ENCODE data around the gene AUTS2. TPM values are rescaled to one million over a fixed set of nuclear protein-coding genes. Genes with fewer than 3 reads are reported as not detected.

AUTS2 gene
- total and polyA plus RNA-seq, 2 donors (not counting 1 experiment from before 2014, with no cell fraction given) = 0.60 to 9.1 TPM

DNA sequence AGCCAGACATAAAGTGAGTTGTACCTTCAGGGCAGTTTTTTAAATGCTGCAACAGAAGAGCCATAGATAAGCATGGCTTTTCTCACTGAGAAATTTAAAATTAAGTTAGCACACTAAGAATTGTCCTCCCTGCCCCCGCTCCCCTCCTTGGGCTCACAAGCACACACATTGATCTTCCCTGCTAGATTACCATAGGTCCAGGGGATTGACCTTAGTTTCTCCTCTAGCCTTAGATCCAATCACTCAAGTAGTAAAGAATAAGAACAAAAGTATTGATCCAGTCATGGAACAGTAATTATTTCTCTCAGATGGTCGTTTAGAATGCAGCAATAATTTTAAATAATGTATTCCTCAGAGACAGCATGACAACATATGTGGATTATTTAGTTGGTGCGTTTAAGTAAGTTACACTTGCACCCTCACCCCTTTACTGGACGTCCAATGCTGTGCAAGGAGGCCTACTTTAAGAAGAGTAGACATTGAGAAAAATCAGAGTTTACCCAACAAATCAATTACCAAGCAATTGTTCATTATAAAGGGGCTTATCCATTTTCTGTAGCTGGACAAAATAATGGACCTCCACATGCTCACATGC lies 850.1 kb downstream of the AUTS2 start:
- no peaks in the 10 kb centered on the region for H3K79me2 ChIP-seq (ENCODE audit: control insufficient read depth, insufficient read depth, low read length)
- no peak for DNase-seq (ENCODE audit: low read depth in 2 of 2)
- H3K4me1 ChIP-seq (ENCODE audit: control insufficient read depth, extremely low read depth, insufficient read depth, low read length) = no peaks in the 10 kb centered on the region
- H4K20me1 ChIP-seq (ENCODE audit: control insufficient read depth, extremely low read depth, insufficient read depth, low read length) = no peaks in the 10 kb centered on the region
- H3K27ac ChIP-seq (ENCODE audit: insufficient read depth, low read length) = no peak overlapping the region
- H2AFZ ChIP-seq (ENCODE audit: low read length) = no peak overlapping the region
- no peaks in the 10 kb centered on the region for H3K27me3 ChIP-seq (ENCODE audit: control insufficient read depth, insufficient read depth, low read length)
- H3K36me3 ChIP-seq (ENCODE audit: control insufficient read depth, insufficient read depth, low read length) = no peaks in the 10 kb centered on the region
- no peak overlapping the region for H3K4me2 ChIP-seq (ENCODE audit: extremely low read depth, insufficient read depth, low read length)
- no peak overlapping the region for H3K4me3 ChIP-seq (replicated peaks in 1 of 4; ENCODE audit: control extremely low read depth in 1 of 4, insufficient read depth in 1 of 4, low read depth in 3 of 4, low read length in 4 of 4)
- no peak overlapping the region for H3K9ac ChIP-seq (ENCODE audit: insufficient read depth, low read length)
- TF ChIP-seq EZH2 (IDR thresholded peaks at IDR 0.05; ENCODE audit: low read length, missing control alignments) = no peak
- TF ChIP-seq, protein P1, sequence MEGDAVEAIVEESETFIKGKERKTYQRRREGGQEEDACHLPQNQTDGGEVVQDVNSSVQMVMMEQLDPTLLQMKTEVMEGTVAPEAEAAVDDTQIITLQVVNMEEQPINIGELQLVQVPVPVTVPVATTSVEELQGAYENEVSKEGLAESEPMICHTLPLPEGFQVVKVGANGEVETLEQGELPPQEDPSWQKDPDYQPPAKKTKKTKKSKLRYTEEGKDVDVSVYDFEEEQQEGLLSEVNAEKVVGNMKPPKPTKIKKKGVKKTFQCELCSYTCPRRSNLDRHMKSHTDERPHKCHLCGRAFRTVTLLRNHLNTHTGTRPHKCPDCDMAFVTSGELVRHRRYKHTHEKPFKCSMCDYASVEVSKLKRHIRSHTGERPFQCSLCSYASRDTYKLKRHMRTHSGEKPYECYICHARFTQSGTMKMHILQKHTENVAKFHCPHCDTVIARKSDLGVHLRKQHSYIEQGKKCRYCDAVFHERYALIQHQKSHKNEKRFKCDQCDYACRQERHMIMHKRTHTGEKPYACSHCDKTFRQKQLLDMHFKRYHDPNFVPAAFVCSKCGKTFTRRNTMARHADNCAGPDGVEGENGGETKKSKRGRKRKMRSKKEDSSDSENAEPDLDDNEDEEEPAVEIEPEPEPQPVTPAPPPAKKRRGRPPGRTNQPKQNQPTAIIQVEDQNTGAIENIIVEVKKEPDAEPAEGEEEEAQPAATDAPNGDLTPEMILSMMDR (conservative IDR thresholded peaks at IDR 0.05 in 1 of 2, IDR thresholded peaks at IDR 0.05 in 1 of 2; ENCODE audit: low read depth in 1 of 2, low read length in 2 of 2) = no peak
- no peaks in the 10 kb centered on the region for H3K9me3 ChIP-seq (ENCODE audit: control insufficient read depth, insufficient read depth, low read depth, low read length)

DNA sequence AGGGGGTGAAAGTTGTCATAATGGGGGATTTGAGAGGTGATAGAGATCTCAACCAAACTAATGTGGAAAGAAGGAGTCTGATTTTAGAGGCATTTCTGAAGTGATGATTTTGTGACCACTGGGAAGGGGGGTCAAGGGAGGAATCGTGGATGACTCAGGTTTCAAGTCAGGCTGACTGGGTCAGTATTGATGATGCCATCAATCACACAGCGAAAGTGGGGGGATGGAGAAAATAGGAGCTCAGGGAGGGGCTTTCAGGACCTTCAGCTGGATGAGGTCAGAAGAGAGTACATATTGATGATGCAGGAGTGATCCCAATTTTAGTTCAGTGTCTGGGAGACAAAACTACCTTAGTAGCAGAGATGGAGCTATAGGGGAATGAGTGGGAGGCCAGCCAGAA lies 852.5 kb downstream of the AUTS2 start:
- H3K4me2 ChIP-seq (ENCODE audit: extremely low read depth, insufficient read depth, low read length) = no peak overlapping the region
- H3K79me2 ChIP-seq (ENCODE audit: control insufficient read depth, insufficient read depth, low read length) = no peaks in the 10 kb centered on the region
- H3K9me3 ChIP-seq (ENCODE audit: control insufficient read depth, insufficient read depth, low read depth, low read length) = no peaks in the 10 kb centered on the region
- TF ChIP-seq, protein P1 (conservative IDR thresholded peaks at IDR 0.05 in 1 of 2, IDR thresholded peaks at IDR 0.05 in 1 of 2; ENCODE audit: low read depth in 1 of 2, low read length in 2 of 2) = no peak
- TF ChIP-seq EZH2 (IDR thresholded peaks at IDR 0.05; ENCODE audit: low read length, missing control alignments) = no peak
- H3K36me3 ChIP-seq (ENCODE audit: control insufficient read depth, insufficient read depth, low read length) = no peaks in the 10 kb centered on the region
- no peaks in the 10 kb centered on the region for H3K27me3 ChIP-seq (ENCODE audit: control insufficient read depth, insufficient read depth, low read length)
- no peak overlapping the region for H3K4me3 ChIP-seq (replicated peaks in 1 of 4; ENCODE audit: control extremely low read depth in 1 of 4, insufficient read depth in 1 of 4, low read depth in 3 of 4, low read length in 4 of 4)
- no peak overlapping the region for H3K27ac ChIP-seq (ENCODE audit: insufficient read depth, low read length)
- H3K4me1 ChIP-seq (ENCODE audit: control insufficient read depth, extremely low read depth, insufficient read depth, low read length) = no peaks in the 10 kb centered on the region
- no peak overlapping the region for H3K9ac ChIP-seq (ENCODE audit: insufficient read depth, low read length)
- H2AFZ ChIP-seq (ENCODE audit: low read length) = no peak overlapping the region
- no peaks in the 10 kb centered on the region for H4K20me1 ChIP-seq (ENCODE audit: control insufficient read depth, extremely low read depth, insufficient read depth, low read length)
- DNase-seq (ENCODE audit: low read depth in 2 of 2) = no peak

DNA sequence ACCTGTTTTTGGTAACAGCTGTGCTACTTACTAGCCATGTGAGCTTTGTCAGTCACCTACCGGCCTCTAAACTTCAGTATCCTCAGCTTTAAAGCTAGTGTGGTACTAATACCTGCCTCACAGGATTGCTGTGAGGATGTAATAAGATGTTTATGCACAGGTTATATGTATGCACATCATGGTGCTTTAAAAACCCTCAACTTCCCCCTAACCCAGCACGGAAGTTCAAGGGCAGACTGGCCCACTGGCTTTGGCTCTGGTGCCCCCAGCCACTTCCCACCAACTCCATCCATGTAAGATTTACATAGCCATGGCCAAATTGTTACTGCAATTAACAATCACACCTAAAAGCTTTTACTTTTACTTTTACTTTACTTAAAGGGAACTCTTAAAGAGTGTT lies 857.6 kb downstream of the AUTS2 start:
- no peak overlapping the region for H3K4me3 ChIP-seq (replicated peaks in 1 of 4; ENCODE audit: control extremely low read depth in 1 of 4, insufficient read depth in 1 of 4, low read depth in 3 of 4, low read length in 4 of 4)
- TF ChIP-seq, protein P1 (conservative IDR thresholded peaks at IDR 0.05 in 1 of 2, IDR thresholded peaks at IDR 0.05 in 1 of 2; ENCODE audit: low read depth in 1 of 2, low read length in 2 of 2) = no peak
- TF ChIP-seq EZH2 (IDR thresholded peaks at IDR 0.05; ENCODE audit: low read length, missing control alignments) = no peak

More for the DNA sequence above, 857.6 kb downstream of the AUTS2 start:
- Histone ChIP-seq H3K4me1 (ENCODE audit: control insufficient read depth, extremely low read depth, insufficient read depth, low read length) (no peaks in the 10 kb centered on the region), H3K36me3 (ENCODE audit: control insufficient read depth, insufficient read depth, low read length) (no peaks in the 10 kb centered on the region), H3K27ac (ENCODE audit: insufficient read depth, low read length) (no peak overlapping the region), H2AFZ (ENCODE audit: low read length) (no peak overlapping the region), H3K79me2 (ENCODE audit: control insufficient read depth, insufficient read depth, low read length) (no peaks in the 10 kb centered on the region), H3K4me2 (ENCODE audit: extremely low read depth, insufficient read depth, low read length) (no peak overlapping the region), H3K27me3 (ENCODE audit: control insufficient read depth, insufficient read depth, low read length) (no peaks in the 10 kb centered on the region), H4K20me1 (ENCODE audit: control insufficient read depth, extremely low read depth, insufficient read depth, low read length) (no peaks in the 10 kb centered on the region), H3K9ac (ENCODE audit: insufficient read depth, low read length) (no peak overlapping the region), H3K9me3 (ENCODE audit: control insufficient read depth, insufficient read depth, low read depth, low read length) (no peaks in the 10 kb centered on the region)
- DNase-seq (ENCODE audit: low read depth in 2 of 2) = no peak
